GM23338 (cell line): ENCODE measurements around the gene AK9. TPM values are rescaled to one million over a fixed set of nuclear protein-coding genes. Genes with fewer than 3 reads are reported as not detected.

Experiments
- ATAC-seq: fragments of 200-7000 bp; cut with Tn5 transposase; 3 replicates; pipeline ENCODE4 v1.9.1; 2020
- DNase-seq: peaks from one replicate; pipeline ENCODE4 v3.0.0-alpha.2; 2015; ENCODE audit warnings: low spot score
- H2AFZ ChIP-seq: fragments of 200-600 bp; sonication (generic); 2 replicates; pipeline ENCODE4 v1.8.0; 2016; ENCODE audit warnings: antibody characterized with exemption, mild to moderate bottlenecking, moderate library complexity
- H3F3A ChIP-seq: fragments of 200-600 bp; sonication (generic); replicated peaks from 2 replicates; pipeline ENCODE4 v1.8.0; 2017; ENCODE audit warnings: antibody characterized with exemption, mixed run types, low read depth
- H3K27ac ChIP-seq: fragments of 200-600 bp; sonication (generic); 2 replicates; pipeline ENCODE4 v1.6.1; 2016; ENCODE audit warnings: low read depth
- H3K27me3 ChIP-seq: fragments of 200-600 bp; sonication (generic); 2 replicates; pipeline ENCODE4 v1.8.0; 2016; ENCODE audit warnings: mild to moderate bottlenecking, mixed run types, moderate library complexity; ENCODE audit not compliant: insufficient read depth
- H3K36me3 ChIP-seq: fragments of 200-600 bp; sonication (generic); 2 replicates; pipeline ENCODE4 v1.8.0; 2016; ENCODE audit warnings: mild to moderate bottlenecking; ENCODE audit not compliant: insufficient read depth
- H3K4me1 ChIP-seq: fragments of 200-600 bp; sonication (generic); 2 replicates; pipeline ENCODE4 v1.8.0; 2016; ENCODE audit warnings: mild to moderate bottlenecking, moderate library complexity; ENCODE audit not compliant: insufficient read depth
- H3K4me2 ChIP-seq: fragments of 200-600 bp; sonication (generic); 2 replicates; pipeline ENCODE4 v1.7.1; 2017; ENCODE audit warnings: mixed run types
- H3K4me3 ChIP-seq: fragments of 200-600 bp; sonication (generic); 2 replicates; pipeline ENCODE4 v1.6.1; 2016; ENCODE audit warnings: mixed run types
- H3K79me2 ChIP-seq: fragments of 200-600 bp; sonication (generic); replicated peaks from 2 replicates; pipeline ENCODE4 v1.8.0; 2017; ENCODE audit warnings: mild to moderate bottlenecking; ENCODE audit not compliant: insufficient read depth
- H3K9me2 ChIP-seq: fragments of 200-600 bp; sonication (generic); 2 replicates; pipeline ENCODE4 v1.8.0; 2017; ENCODE audit not compliant: insufficient read depth
- H4K20me1 ChIP-seq: fragments of 200-600 bp; sonication (generic); replicated peaks from 2 replicates; pipeline ENCODE4 v1.8.0; 2017; ENCODE audit warnings: mild to moderate bottlenecking; ENCODE audit not compliant: insufficient read depth
- H3K27ac Mint-ChIP-seq: 2 replicates; pipeline ENCODE4 v1.8.0; 2020; ENCODE audit warnings: inconsistent platforms, mild to moderate bottlenecking, moderate library complexity, mixed read lengths
- H3K27me3 Mint-ChIP-seq: 3 replicates; pipeline ENCODE4 v1.8.0; 2022; ENCODE audit warnings: low read depth, mild to moderate bottlenecking, moderate library complexity, mixed read lengths, inconsistent platforms; ENCODE audit not compliant: insufficient read depth, poor library complexity
- H3K36me3 Mint-ChIP-seq: 3 replicates; pipeline ENCODE4 v1.8.0; 2021; ENCODE audit warnings: low read depth, mild to moderate bottlenecking, inconsistent platforms, moderate library complexity, mixed read lengths
- H3K4me1 Mint-ChIP-seq: 3 replicates; pipeline ENCODE4 v1.8.0; 2020; ENCODE audit warnings: mild to moderate bottlenecking, inconsistent platforms, mixed read lengths
- H3K4me3 Mint-ChIP-seq: 3 replicates; pipeline ENCODE4 v1.8.0; 2021; ENCODE audit warnings: moderate library complexity, mild to moderate bottlenecking, inconsistent platforms, mixed read lengths
- H3K9me3 Mint-ChIP-seq: 3 replicates; pipeline ENCODE4 v1.8.0; 2020; ENCODE audit warnings: moderate library complexity, mild to moderate bottlenecking, inconsistent platforms, mixed read lengths
- CREB1 ChIP-seq: fragments of 250-450 bp; sonication (Bioruptor Pico); IDR thresholded peaks from 2 replicates; pipeline ENCODE4 v1.5.0; 2020; ENCODE audit warnings: low read depth, mild to moderate bottlenecking, moderate library complexity
- EZH2 ChIP-seq: fragments of 200-600 bp; sonication (generic); IDR thresholded peaks from one replicate; pipeline ENCODE4 v1.8.0; 2017; ENCODE audit warnings: antibody characterized with exemption, mild to moderate bottlenecking, low read depth; ENCODE audit not compliant: unreplicated experiment
- JUNB ChIP-seq: IDR thresholded peaks from one replicate; pipeline ENCODE4 v1.6.1; 2016; ENCODE audit warnings: antibody characterized with exemption; ENCODE audit not compliant: unreplicated experiment
- NANOG ChIP-seq: IDR thresholded peaks from 2 replicates; pipeline ENCODE4 v1.6.1; 2016; ENCODE audit warnings: antibody characterized with exemption, borderline replicate concordance
- REST ChIP-seq: IDR thresholded peaks from one replicate; pipeline ENCODE4 v1.6.1; 2018; ENCODE audit warnings: antibody characterized with exemption; ENCODE audit not compliant: unreplicated experiment
- ZNF331 ChIP-seq: fragments of 250-450 bp; sonication (Bioruptor Pico); IDR thresholded peaks from 2 replicates; pipeline ENCODE4 v1.5.0; 2020; ENCODE audit warnings: low read depth, mild to moderate bottlenecking, moderate library complexity
- polyA plus RNA-seq: library from polyadenylated mRNA; unstranded; fragments of >200 nt; fragmentation: Nextera tagmentation; extraction: Ambion mirVana; gene quantifications from 2 replicates; pipeline ENCODE4 v1.2.1, GENCODE V29; 2016
- total RNA-seq: library from RNA; depleted of rRNA; stranded (reverse); fragments of >200 nt; shearing (Covaris generic); gene quantifications from 2 replicates; pipeline ENCODE4 v1.2.3, GENCODE V29; 2014
- TF ChIP-seq, protein P1 (sequence below): fragments of 250-450 bp; sonication (Bioruptor Pico); IDR thresholded peaks from 2 replicates; pipeline ENCODE4 v1.5.0; 2020; ENCODE audit warnings: mild to moderate bottlenecking, moderate library complexity
- TF ChIP-seq, protein P2 (sequence below): IDR thresholded peaks from 2 replicates; pipeline ENCODE4 v1.6.1; 2016; ENCODE audit warnings: antibody characterized with exemption

AK9 gene
- total and polyA plus RNA-seq, 2 experiments from 2014 or later = 2.0 to 6.4 TPM

GRCh38 chr6:109477725-109478124 lies 213.3 kb downstream of the AK9 start (continued):
- TF ChIP-seq, protein P1, sequence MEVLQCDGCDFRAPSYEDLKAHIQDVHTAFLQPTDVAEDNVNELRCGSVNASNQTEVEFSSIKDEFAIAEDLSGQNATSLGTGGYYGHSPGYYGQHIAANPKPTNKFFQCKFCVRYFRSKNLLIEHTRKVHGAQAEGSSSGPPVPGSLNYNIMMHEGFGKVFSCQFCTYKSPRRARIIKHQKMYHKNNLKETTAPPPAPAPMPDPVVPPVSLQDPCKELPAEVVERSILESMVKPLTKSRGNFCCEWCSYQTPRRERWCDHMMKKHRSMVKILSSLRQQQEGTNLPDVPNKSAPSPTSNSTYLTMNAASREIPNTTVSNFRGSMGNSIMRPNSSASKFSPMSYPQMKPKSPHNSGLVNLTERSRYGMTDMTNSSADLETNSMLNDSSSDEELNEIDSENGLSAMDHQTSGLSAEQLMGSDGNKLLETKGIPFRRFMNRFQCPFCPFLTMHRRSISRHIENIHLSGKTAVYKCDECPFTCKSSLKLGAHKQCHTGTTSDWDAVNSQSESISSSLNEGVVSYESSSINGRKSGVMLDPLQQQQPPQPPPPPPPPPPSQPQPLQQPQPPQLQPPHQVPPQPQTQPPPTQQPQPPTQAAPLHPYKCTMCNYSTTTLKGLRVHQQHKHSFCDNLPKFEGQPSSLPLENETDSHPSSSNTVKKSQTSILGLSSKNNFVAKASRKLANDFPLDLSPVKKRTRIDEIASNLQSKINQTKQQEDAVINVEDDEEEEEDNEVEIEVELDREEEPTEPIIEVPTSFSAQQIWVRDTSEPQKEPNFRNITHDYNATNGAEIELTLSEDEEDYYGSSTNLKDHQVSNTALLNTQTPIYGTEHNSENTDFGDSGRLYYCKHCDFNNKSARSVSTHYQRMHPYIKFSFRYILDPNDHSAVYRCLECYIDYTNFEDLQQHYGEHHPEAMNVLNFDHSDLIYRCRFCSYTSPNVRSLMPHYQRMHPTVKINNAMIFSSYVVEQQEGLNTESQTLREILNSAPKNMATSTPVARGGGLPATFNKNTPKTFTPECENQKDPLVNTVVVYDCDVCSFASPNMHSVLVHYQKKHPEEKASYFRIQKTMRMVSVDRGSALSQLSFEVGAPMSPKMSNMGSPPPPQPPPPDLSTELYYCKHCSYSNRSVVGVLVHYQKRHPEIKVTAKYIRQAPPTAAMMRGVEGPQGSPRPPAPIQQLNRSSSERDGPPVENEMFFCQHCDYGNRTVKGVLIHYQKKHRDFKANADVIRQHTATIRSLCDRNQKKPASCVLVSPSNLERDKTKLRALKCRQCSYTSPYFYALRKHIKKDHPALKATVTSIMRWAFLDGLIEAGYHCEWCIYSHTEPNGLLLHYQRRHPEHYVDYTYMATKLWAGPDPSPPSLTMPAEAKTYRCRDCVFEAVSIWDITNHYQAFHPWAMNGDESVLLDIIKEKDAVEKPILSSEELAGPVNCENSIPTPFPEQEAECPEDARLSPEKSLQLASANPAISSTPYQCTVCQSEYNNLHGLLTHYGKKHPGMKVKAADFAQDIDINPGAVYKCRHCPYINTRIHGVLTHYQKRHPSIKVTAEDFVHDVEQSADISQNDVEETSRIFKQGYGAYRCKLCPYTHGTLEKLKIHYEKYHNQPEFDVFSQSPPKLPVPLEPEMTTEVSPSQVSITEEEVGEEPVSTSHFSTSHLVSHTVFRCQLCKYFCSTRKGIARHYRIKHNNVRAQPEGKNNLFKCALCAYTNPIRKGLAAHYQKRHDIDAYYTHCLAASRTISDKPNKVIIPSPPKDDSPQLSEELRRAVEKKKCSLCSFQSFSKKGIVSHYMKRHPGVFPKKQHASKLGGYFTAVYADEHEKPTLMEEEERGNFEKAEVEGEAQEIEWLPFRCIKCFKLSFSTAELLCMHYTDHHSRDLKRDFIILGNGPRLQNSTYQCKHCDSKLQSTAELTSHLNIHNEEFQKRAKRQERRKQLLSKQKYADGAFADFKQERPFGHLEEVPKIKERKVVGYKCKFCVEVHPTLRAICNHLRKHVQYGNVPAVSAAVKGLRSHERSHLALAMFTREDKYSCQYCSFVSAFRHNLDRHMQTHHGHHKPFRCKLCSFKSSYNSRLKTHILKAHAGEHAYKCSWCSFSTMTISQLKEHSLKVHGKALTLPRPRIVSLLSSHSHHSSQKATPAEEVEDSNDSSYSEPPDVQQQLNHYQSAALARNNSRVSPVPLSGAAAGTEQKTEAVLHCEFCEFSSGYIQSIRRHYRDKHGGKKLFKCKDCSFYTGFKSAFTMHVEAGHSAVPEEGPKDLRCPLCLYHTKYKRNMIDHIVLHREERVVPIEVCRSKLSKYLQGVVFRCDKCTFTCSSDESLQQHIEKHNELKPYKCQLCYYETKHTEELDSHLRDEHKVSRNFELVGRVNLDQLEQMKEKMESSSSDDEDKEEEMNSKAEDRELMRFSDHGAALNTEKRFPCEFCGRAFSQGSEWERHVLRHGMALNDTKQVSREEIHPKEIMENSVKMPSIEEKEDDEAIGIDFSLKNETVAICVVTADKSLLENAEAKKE (CRISPR knock-in tag) = no peak
- TF ChIP-seq REST = no peak
- no peak for TF ChIP-seq EZH2
- no peak for TF ChIP-seq NANOG

- peaks cover 5% of the 10 kb centered on the region for H3K27me3 Mint-ChIP-seq
- H3K4me3 ChIP-seq = no peak overlapping the region
- TF ChIP-seq JUNB (no peak), ZNF331 (CRISPR knock-in tag) (no peak), CREB1 (CRISPR knock-in tag) (no peak)
- TF ChIP-seq, protein P2, sequence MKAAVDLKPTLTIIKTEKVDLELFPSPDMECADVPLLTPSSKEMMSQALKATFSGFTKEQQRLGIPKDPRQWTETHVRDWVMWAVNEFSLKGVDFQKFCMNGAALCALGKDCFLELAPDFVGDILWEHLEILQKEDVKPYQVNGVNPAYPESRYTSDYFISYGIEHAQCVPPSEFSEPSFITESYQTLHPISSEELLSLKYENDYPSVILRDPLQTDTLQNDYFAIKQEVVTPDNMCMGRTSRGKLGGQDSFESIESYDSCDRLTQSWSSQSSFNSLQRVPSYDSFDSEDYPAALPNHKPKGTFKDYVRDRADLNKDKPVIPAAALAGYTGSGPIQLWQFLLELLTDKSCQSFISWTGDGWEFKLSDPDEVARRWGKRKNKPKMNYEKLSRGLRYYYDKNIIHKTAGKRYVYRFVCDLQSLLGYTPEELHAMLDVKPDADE = no peak
Observed at GRCh38 chr6:109477184-109477583, 213.8 kb downstream of the AK9 start.

More at GRCh38 chr6:109477184-109477583, 213.8 kb downstream of the AK9 start:
- Histone ChIP-seq H3F3A (no peaks in the 10 kb centered on the region), H3K36me3 (peaks cover 59% of the 10 kb centered on the region), H3K79me2 (peaks cover 76% of the 10 kb centered on the region), H3K9me2 (no peaks in the 10 kb centered on the region), H3K4me1 (peaks cover 40% of the 10 kb centered on the region), H2AFZ (no peak overlapping the region), H3K4me2 (0 out of 2 replicates have a peak overlapping the region, but pooled peaks have one; percentile 25), H4K20me1 (peaks cover 56% of the 10 kb centered on the region), H3K27ac (no peak overlapping the region), H3K27me3 (no peaks in the 10 kb centered on the region)
- Mint-ChIP-seq H3K36me3 (peaks cover 83% of the 10 kb centered on the region), H3K27ac (no peak overlapping the region), H3K9me3 (no peaks in the 10 kb centered on the region), H3K4me3 (peak overlapping the region; percentile 17; the same call in 1 of the 3 replicates), H3K4me1 (peaks cover 37% of the 10 kb centered on the region)
- DNase-seq (no peak), ATAC-seq (no peak)
